NCI-H187 (cell line): ENCODE results near the gene KCNT2.

Experiments used
- DNase-seq, 2 experiments: peaks; one replicate each; lab custom pipeline; 2025; lab: John Stamatoyannopoulos, UW

KCNT2 gene

GRCh38 chr1:196183941-196184340 lies 424.3 kb downstream of the KCNT2 start:
- no peak for DNase-seq

GRCh38 chr1:196181594-196181878 lies 426.7 kb downstream of the KCNT2 start:
- no peak for DNase-seq

- DNase-seq = no peak
Observed at GRCh38 chr1:196180847-196181593, 427.2 kb downstream of the KCNT2 start.

- DNase-seq = no peak
Observed at GRCh38 chr1:196178083-196178635, 430.1 kb downstream of the KCNT2 start.
